ENCODE results near the gene ADRA2C.

- no peak for TF ChIP-seq CTCF (conservative IDR thresholded peaks at IDR 0.05)
- TF ChIP-seq ZFX (IDR thresholded peaks at IDR 0.05), result no peak
Observed at GRCh38 chr4:3810111-3810680, 44.0 kb downstream of the ADRA2C start.
